ENCODE data around the gene ABCC10. TPM values are rescaled to one million over a fixed set of nuclear protein-coding genes. Genes with fewer than 3 reads are reported as not detected.
"Not testable (repeated sequence)": the region's sequence is repeated elsewhere in the genome, so short reads cannot be mapped to it uniquely, and the experiment has no call there.

ABCC10 gene
- 10 to 100 TPM; 38.8 to 39.8 TPM for total RNA-seq

- peak within 1 kb of the TSS; percentile 97 for H3K27ac Mint-ChIP-seq
- H3K27me3 Mint-ChIP-seq (ENCODE audit: low read depth): no peaks in the 10 kb centered on the region
- DNase-seq: peak; percentile 97
- ChIA-PET CTCF (interaction anchor here (0.7 to 2.6 kb wide), 11 partner anchors 11 to 252 kb away, joined by 3 to 11 read pairs (median 3); partner anchors contain the start of genes CRIP3, POLR1C, TJAP1 and YIPF3), POLR2A (interaction anchor here (0.5 to 1.0 kb wide), 7 partner anchors 8 to 544 kb away, joined by 3 to 4 read pairs (median 3); partner anchors contain the start of genes POLR1C and YIPF3)
- H3K4me3 Mint-ChIP-seq: peak within 1 kb of the TSS; percentile 98
- H3K36me3 Mint-ChIP-seq (ENCODE audit: low read depth): peaks cover 11% of the 10 kb centered on the region
- H3K4me1 Mint-ChIP-seq (ENCODE audit: low read depth): peaks cover 23% of the 10 kb centered on the region
- no peaks in the 10 kb centered on the region for H3K9me3 Mint-ChIP-seq (ENCODE audit: insufficient read depth)
- peak; percentile 97 for ATAC-seq
These were observed at the start of gene ABCC10 for GRCh38 chr6:43427406-43428111. ABCC10 (plus strand) TSS chr6:43427541; CDS start chr6:43427979, 438 bp downstream.

GRCh38 chr6:43377710-43378229 lies 49.6 kb upstream of the ABCC10 start:
- Mint-ChIP-seq H3K27me3 (ENCODE audit: low read depth) (peaks cover 40% of the 10 kb centered on the region), H3K4me3 (no peak overlapping the region), H3K9me3 (ENCODE audit: insufficient read depth) (no peaks in the 10 kb centered on the region), H3K4me1 (ENCODE audit: low read depth) (peaks cover 23% of the 10 kb centered on the region), H3K27ac (no peak overlapping the region), H3K36me3 (ENCODE audit: low read depth) (peaks cover 7% of the 10 kb centered on the region)
- ChIA-PET CTCF (interaction anchor here (1.1 to 2.5 kb wide), 3 partner anchors 8 to 130 kb away, joined by 4 to 11 read pairs (median 6); partner anchors contain the start of gene ZNF318), POLR2A (no interaction called here)
- no peak for ATAC-seq
- DNase-seq: no peak

GRCh38 chr6:43378631-43379030 lies 48.7 kb upstream of the ABCC10 start:
- ChIA-PET CTCF (interaction anchor here (1.0 to 1.4 kb wide), 3 partner anchors 9 to 129 kb away, joined by 3 to 6 read pairs (median 4); partner anchors contain the start of gene ZNF318), POLR2A (no interaction called here)
- Mint-ChIP-seq H3K27ac (no peak overlapping the region), H3K36me3 (ENCODE audit: low read depth) (peaks cover 7% of the 10 kb centered on the region), H3K27me3 (ENCODE audit: low read depth) (peaks cover 33% of the 10 kb centered on the region), H3K4me3 (no peak overlapping the region), H3K4me1 (ENCODE audit: low read depth) (peaks cover 32% of the 10 kb centered on the region), H3K9me3 (ENCODE audit: insufficient read depth) (no peaks in the 10 kb centered on the region)
- DNase-seq (no peak), ATAC-seq (no peak)

GRCh38 chr6:43380858-43381257 lies 46.5 kb upstream of the ABCC10 start:
- CTCF ChIA-PET: interaction anchor here (0.9 kb wide), 1 partner anchor 11 kb away, joined by 3 read pairs; no protein-coding TSS in a partner anchor
- H3K9me3 Mint-ChIP-seq (ENCODE audit: insufficient read depth); DNase-seq; H3K27ac Mint-ChIP-seq; POLR2A ChIA-PET; H3K4me3 Mint-ChIP-seq; ATAC-seq: not testable (repeated sequence)
- peaks cover 46% of the 10 kb centered on the region for H3K4me1 Mint-ChIP-seq (ENCODE audit: low read depth)
- H3K36me3 Mint-ChIP-seq (ENCODE audit: low read depth): peaks cover 12% of the 10 kb centered on the region
- H3K27me3 Mint-ChIP-seq (ENCODE audit: low read depth): peaks cover 41% of the 10 kb centered on the region

- Mint-ChIP-seq H3K36me3 (ENCODE audit: low read depth) (peaks cover 12% of the 10 kb centered on the region), H3K9me3 (ENCODE audit: insufficient read depth) (no peaks in the 10 kb centered on the region), H3K27me3 (ENCODE audit: low read depth) (peaks cover 48% of the 10 kb centered on the region), H3K27ac (peak overlapping the region; percentile 91), H3K4me1 (ENCODE audit: low read depth) (peaks cover 44% of the 10 kb centered on the region), H3K4me3 (peak overlapping the region; percentile 50)
- DNase-seq: no peak
- ATAC-seq: no peak
- ChIA-PET POLR2A (interaction anchor here (0.8 to 4.1 kb wide), 2 partner anchors 14 to 47 kb away, joined by 3 to 24 read pairs; partner anchors contain the start of gene ZNF318), CTCF (interaction anchor here (0.6 to 3.9 kb wide), 11 partner anchors 9 to 239 kb away, joined by 3 to 19 read pairs (median 4); partner anchors contain the start of genes ABCC10, CRIP3, DLK2 and ZNF318)
These were observed 44.2 kb upstream of the ABCC10 start for GRCh38 chr6:43383021-43383667.

GRCh38 chr6:43386492-43386891 lies 40.8 kb upstream of the ABCC10 start:
- Mint-ChIP-seq H3K27ac (no peak overlapping the region), H3K36me3 (ENCODE audit: low read depth) (peaks cover 8% of the 10 kb centered on the region), H3K9me3 (ENCODE audit: insufficient read depth) (no peaks in the 10 kb centered on the region), H3K4me3 (no peak overlapping the region), H3K4me1 (ENCODE audit: low read depth) (peaks cover 57% of the 10 kb centered on the region), H3K27me3 (ENCODE audit: low read depth) (peaks cover 55% of the 10 kb centered on the region)
- POLR2A ChIA-PET: no interaction called here
- CTCF ChIA-PET: interaction anchor here (0.9 to 1.3 kb wide), 5 partner anchors 11 to 158 kb away, joined by 3 to 4 read pairs (median 3); partner anchors contain the start of gene DNPH1
- ATAC-seq (no peak), DNase-seq (no peak)

- no peak overlapping the region for H3K4me3 Mint-ChIP-seq
- H3K4me1 Mint-ChIP-seq (ENCODE audit: low read depth): peaks cover 31% of the 10 kb centered on the region
- no peak for ATAC-seq
- no peaks in the 10 kb centered on the region for H3K9me3 Mint-ChIP-seq (ENCODE audit: insufficient read depth)
- CTCF ChIA-PET: interaction anchor here (0.8 to 3.2 kb wide), 6 partner anchors 9 to 117 kb away, joined by 3 to 11 read pairs (median 4); partner anchors contain the start of genes CRIP3 and ZNF318
- H3K36me3 Mint-ChIP-seq (ENCODE audit: low read depth): peaks cover 5% of the 10 kb centered on the region
- no peak for DNase-seq
- no peak overlapping the region for H3K27ac Mint-ChIP-seq
- H3K27me3 Mint-ChIP-seq (ENCODE audit: low read depth): peaks cover 75% of the 10 kb centered on the region
- POLR2A ChIA-PET: interaction anchor here (0.7 to 0.8 kb wide), 2 partner anchors 19 to 21 kb away, joined by 3 read pairs; partner anchors contain the start of gene ZNF318
These were observed 37.5 kb upstream of the ABCC10 start for GRCh38 chr6:43389730-43390295.

- H3K36me3 Mint-ChIP-seq (ENCODE audit: low read depth); H3K9me3 Mint-ChIP-seq (ENCODE audit: insufficient read depth); H3K4me3 Mint-ChIP-seq; H3K27ac Mint-ChIP-seq; DNase-seq; ATAC-seq: not testable (repeated sequence)
- peaks cover 24% of the 10 kb centered on the region for H3K4me1 Mint-ChIP-seq (ENCODE audit: low read depth)
- ChIA-PET CTCF (interaction anchor here (0.8 to 3.2 kb wide), 5 partner anchors 11 to 116 kb away, joined by 3 to 11 read pairs (median 3); partner anchors contain the start of genes CRIP3 and ZNF318), POLR2A (interaction anchor here (0.7 kb wide), 1 partner anchor 20 kb away, joined by 3 read pairs; no protein-coding TSS in a partner anchor)
- H3K27me3 Mint-ChIP-seq (ENCODE audit: low read depth): peaks cover 73% of the 10 kb centered on the region
These were observed 36.4 kb upstream of the ABCC10 start for GRCh38 chr6:43390753-43391439.

- CTCF ChIA-PET: interaction anchor here (1.4 to 3.2 kb wide), 2 partner anchors 22 to 83 kb away, joined by 3 to 11 read pairs; partner anchors contain the start of genes CRIP3 and ZNF318
- H3K4me3 Mint-ChIP-seq: no peak overlapping the region
- ATAC-seq: peak; percentile 83
- H3K36me3 Mint-ChIP-seq (ENCODE audit: low read depth): no peaks in the 10 kb centered on the region
- no peak overlapping the region for H3K27ac Mint-ChIP-seq
- peak; percentile 62 for DNase-seq
- no peaks in the 10 kb centered on the region for H3K9me3 Mint-ChIP-seq (ENCODE audit: insufficient read depth)
- H3K27me3 Mint-ChIP-seq (ENCODE audit: low read depth): peaks cover 74% of the 10 kb centered on the region
- POLR2A ChIA-PET: no interaction called here
- peaks cover 21% of the 10 kb centered on the region for H3K4me1 Mint-ChIP-seq (ENCODE audit: low read depth)
These were observed 35.8 kb upstream of the ABCC10 start for GRCh38 chr6:43391440-43392031.

- H3K9me3 Mint-ChIP-seq (ENCODE audit: insufficient read depth); POLR2A ChIA-PET; H3K4me3 Mint-ChIP-seq; ATAC-seq; H3K36me3 Mint-ChIP-seq (ENCODE audit: low read depth); DNase-seq; H3K27ac Mint-ChIP-seq: not testable (repeated sequence)
- peaks cover 71% of the 10 kb centered on the region for H3K27me3 Mint-ChIP-seq (ENCODE audit: low read depth)
- H3K4me1 Mint-ChIP-seq (ENCODE audit: low read depth): peaks cover 24% of the 10 kb centered on the region
- CTCF ChIA-PET: interaction anchor here (0.7 to 0.9 kb wide), 3 partner anchors 24 to 115 kb away, joined by 3 read pairs; partner anchors contain the start of gene ZNF318
These were observed 34.2 kb upstream of the ABCC10 start for GRCh38 chr6:43393133-43393532.

Measured in activated CD8-positive, alpha-beta T cell treated with anti-CD3 and anti-CD28 coated beads, Interleukin-2, amount 10 ng/mL, durations not matched to agents 7 days and 5 days (primary cell).